HepG2 (cell line): Measurements from ENCODE around the gene CD14. TPM values are rescaled to one million over a fixed set of nuclear protein-coding genes. Genes with fewer than 3 reads are reported as not detected.

Experiments used
- CBFB ChIP-seq: sonication (generic); formaldehyde crosslinking; IDR thresholded peaks from 2 replicates; pipeline ENCODE4 v1.4.0; 2020; ENCODE audit warnings: missing genetic modification reagents
- HHEX ChIP-seq: IDR thresholded peaks from 2 replicates; pipeline ENCODE4 v1.6.1; 2016; ENCODE audit warnings: control low read depth
- IKZF5 ChIP-seq: IDR thresholded peaks from 2 replicates; pipeline ENCODE4 v1.6.1; 2018; ENCODE audit warnings: missing genetic modification reagents, mild to moderate bottlenecking, missing compliant biosample characterization
- KMT2B ChIP-seq: IDR thresholded peaks from 2 replicates; pipeline ENCODE4 v1.6.1; 2016; ENCODE audit warnings: missing genetic modification reagents, missing compliant biosample characterization
- MAFK ChIP-seq, 2 experiments: IDR thresholded peaks in 1 of 2; conservative IDR thresholded peaks in 1 of 2; 2 replicates each; pipeline ENCODE4 v1.6.1; 2011; ENCODE audit warnings: improper control_type of control experiment in 2 of 2, low read length in 2 of 2
- MXD1 ChIP-seq: sonication (generic); formaldehyde crosslinking; IDR thresholded peaks from 2 replicates; pipeline ENCODE4 v1.4.0; 2020; ENCODE audit warnings: mild to moderate bottlenecking, missing genetic modification reagents
- NFIC ChIP-seq: IDR thresholded peaks from 2 replicates; pipeline ENCODE4 v1.6.1; 2012; ENCODE audit warnings: mild to moderate bottlenecking, low read length, inconsistent platforms
- NR0B2 ChIP-seq: sonication (generic); formaldehyde crosslinking; IDR thresholded peaks from 2 replicates; pipeline ENCODE4 v1.4.0; 2020; ENCODE audit warnings: mild to moderate bottlenecking, missing genetic modification reagents
- SPEN ChIP-seq: sonication (generic); formaldehyde crosslinking; IDR thresholded peaks from 2 replicates; pipeline ENCODE4 v1.5.1; 2020; ENCODE audit warnings: low read depth, mild to moderate bottlenecking, missing genetic modification reagents
- THAP9 ChIP-seq: sonication (generic); formaldehyde crosslinking; IDR thresholded peaks from 2 replicates; pipeline ENCODE4; 2020; ENCODE audit warnings: missing genetic modification reagents, mild to moderate bottlenecking, borderline replicate concordance
- ZFP90 ChIP-seq: sonication (generic); formaldehyde crosslinking; IDR thresholded peaks from 2 replicates; pipeline ENCODE4 v1.8.0; 2022; ENCODE audit warnings: missing genetic modification reagents, mild to moderate bottlenecking, inconsistent platforms, borderline replicate concordance
- ZNF160 ChIP-seq: sonication (generic); formaldehyde crosslinking; IDR thresholded peaks from 2 replicates; pipeline ENCODE4 v1.8.0; 2022; ENCODE audit warnings: mild to moderate bottlenecking, inconsistent platforms, missing genetic modification reagents
- ZNF276 ChIP-seq: sonication (generic); formaldehyde crosslinking; IDR thresholded peaks from 2 replicates; pipeline ENCODE4 v1.4.0; 2020; ENCODE audit warnings: mild to moderate bottlenecking, low read depth, missing genetic modification reagents
- ZNF3 ChIP-seq: IDR thresholded peaks from 2 replicates; pipeline ENCODE4 v1.7.0; 2017; ENCODE audit warnings: inconsistent platforms
- ZNF558 ChIP-seq: sonication (generic); formaldehyde crosslinking; IDR thresholded peaks from 2 replicates; pipeline ENCODE4 v1.9.0; 2022; ENCODE audit warnings: mild to moderate bottlenecking, missing genetic modification reagents, borderline replicate concordance
- ZNF572 ChIP-seq: sonication (generic); formaldehyde crosslinking; IDR thresholded peaks from 2 replicates; pipeline ENCODE4 v1.5.1; 2020; ENCODE audit warnings: mild to moderate bottlenecking, missing genetic modification reagents
- ZNF589 ChIP-seq: sonication (generic); formaldehyde crosslinking; conservative IDR thresholded peaks from 2 replicates; pipeline ENCODE4 v1.8.0; 2022; ENCODE audit warnings: mild to moderate bottlenecking, moderate library complexity, missing genetic modification reagents
- ZNF691 ChIP-seq: sonication (generic); formaldehyde crosslinking; IDR thresholded peaks from 2 replicates; pipeline ENCODE4 v1.4.0; 2020; ENCODE audit warnings: missing genetic modification reagents, low read depth, mild to moderate bottlenecking, borderline replicate concordance
- ZNF883 ChIP-seq: sonication (generic); formaldehyde crosslinking; IDR thresholded peaks from 2 replicates; pipeline ENCODE4 v1.5.1; 2020; ENCODE audit warnings: mild to moderate bottlenecking, missing genetic modification reagents; ENCODE audit errors: not compliant biosample characterization
- polyA plus RNA-seq, 8 experiments: library from polyadenylated mRNA; depleted of rRNA in 3 of 8; stranded (reverse) in 7 of 8; unstranded in 1 of 8; fragments of >200 nt; fragmentation: Illumina TruSeq in 4 of 8; extraction: Trizol in 4 of 8; gene quantifications; 2 replicates each; pipeline versions ENCODE4 v1.2.1 to v1.2.3, GENCODE V29; 2011 to 2016; ENCODE audit warnings: low read depth in 4 of 8, missing spikeins in 1 of 8, mixed read lengths in 1 of 8; ENCODE audit not compliant: insufficient read depth in 1 of 8
- total RNA-seq, 5 experiments: library from RNA; depleted of rRNA; stranded (reverse); fragments of >200 nt; fragmentation: Illumina TruSeq; extraction: Trizol; gene quantifications; 2 replicates each; pipeline ENCODE4 v1.2.3, GENCODE V29; 2016; ENCODE audit warnings: low read depth in 1 of 5

The CD14 gene
- total and polyA plus RNA-seq, 2 of the 13 experiments (the other 11 are each of a cell fraction or from before 2014, with no cell fraction given) = 1.7 to 4.7 TPM

GRCh38 chr5:140639148-140639981 is 6.4 kb upstream of the CD14 start, which contains the start of gene TMCO6 (continued):
- TF ChIP-seq ZNF276 (peak; percentile 37; the same call in 1 of the 2 replicates), THAP9 (CRISPR knock-in tag) (peak; percentile 72), ZFP90 (CRISPR knock-in tag) (peak; percentile 76; the same call in 1 of the 2 replicates), MXD1 (CRISPR knock-in tag) (peak; percentile 91), NFIC (no peak), CBFB (CRISPR knock-in tag) (peak; percentile 35; the same call in 1 of the 2 replicates), MAFK (conservative IDR thresholded peaks at IDR 0.05 in 1 of 2, IDR thresholded peaks at IDR 0.05 in 1 of 2; ENCODE audit: low read length in 2 of 2) (peak in 1 of 2 experiments; percentile 12; a peak in 1 of 4 replicates), ZNF691 (peak; percentile 79; the same call in 1 of the 2 replicates), ZNF589 (CRISPR knock-in tag) (peak; percentile 57), ZNF160 (CRISPR knock-in tag) (peak; percentile 12), ZNF883 (peak; percentile 78), HHEX (CRISPR knock-in tag) (peak; percentile 57; the same call in 1 of the 2 replicates), IKZF5 (CRISPR knock-in tag) (peak; percentile 74), SPEN (CRISPR knock-in tag) (peak; percentile 82), ZNF3 (CRISPR knock-in tag) (peak; percentile 15; the same call in 1 of the 2 replicates), NR0B2 (CRISPR knock-in tag) (peak; percentile 67; the same call in 1 of the 2 replicates), ZNF572 (CRISPR knock-in tag) (0 out of 2 replicates have a peak, but pooled peaks have one; percentile 9), KMT2B (peak; percentile 53), ZNF558 (CRISPR knock-in tag) (0 out of 2 replicates have a peak, but pooled peaks have one; percentile 83)
